Measurements from ENCODE around the gene AR.

The AR gene

DNA sequence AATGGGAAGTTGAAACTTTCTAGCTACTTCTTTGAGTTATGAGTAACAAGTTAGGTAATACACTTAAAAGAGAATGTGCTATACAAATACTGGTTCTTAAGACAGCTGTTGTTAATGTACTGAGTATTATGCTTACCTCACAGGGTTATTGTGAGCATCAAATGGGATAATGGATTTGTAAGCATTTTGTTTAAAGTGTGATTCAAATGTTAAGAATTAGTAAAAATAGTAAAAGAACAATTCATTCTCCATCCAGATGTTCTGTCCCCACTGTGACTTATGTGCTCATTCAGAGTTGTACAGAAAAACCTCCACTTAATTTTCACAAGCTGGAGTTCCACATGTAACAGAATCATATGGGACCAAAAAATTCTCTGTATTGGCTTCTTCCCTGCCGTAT is 63.6 kb downstream of the AR start:
- DNase-seq (ENCODE audit: low read depth) = no peak
- TF ChIP-seq, protein P1, sequence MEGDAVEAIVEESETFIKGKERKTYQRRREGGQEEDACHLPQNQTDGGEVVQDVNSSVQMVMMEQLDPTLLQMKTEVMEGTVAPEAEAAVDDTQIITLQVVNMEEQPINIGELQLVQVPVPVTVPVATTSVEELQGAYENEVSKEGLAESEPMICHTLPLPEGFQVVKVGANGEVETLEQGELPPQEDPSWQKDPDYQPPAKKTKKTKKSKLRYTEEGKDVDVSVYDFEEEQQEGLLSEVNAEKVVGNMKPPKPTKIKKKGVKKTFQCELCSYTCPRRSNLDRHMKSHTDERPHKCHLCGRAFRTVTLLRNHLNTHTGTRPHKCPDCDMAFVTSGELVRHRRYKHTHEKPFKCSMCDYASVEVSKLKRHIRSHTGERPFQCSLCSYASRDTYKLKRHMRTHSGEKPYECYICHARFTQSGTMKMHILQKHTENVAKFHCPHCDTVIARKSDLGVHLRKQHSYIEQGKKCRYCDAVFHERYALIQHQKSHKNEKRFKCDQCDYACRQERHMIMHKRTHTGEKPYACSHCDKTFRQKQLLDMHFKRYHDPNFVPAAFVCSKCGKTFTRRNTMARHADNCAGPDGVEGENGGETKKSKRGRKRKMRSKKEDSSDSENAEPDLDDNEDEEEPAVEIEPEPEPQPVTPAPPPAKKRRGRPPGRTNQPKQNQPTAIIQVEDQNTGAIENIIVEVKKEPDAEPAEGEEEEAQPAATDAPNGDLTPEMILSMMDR (IDR thresholded peaks at IDR 0.05; ENCODE audit: low read depth, low read length, missing control alignments) = no peak
- no peak overlapping the region for H3K4me3 ChIP-seq (ENCODE audit: low read depth, low read length)

GRCh38 chrX:67610282-67610681 is 66.5 kb downstream of the AR start:
- no peak for DNase-seq (ENCODE audit: low read depth)
- TF ChIP-seq, protein P1 (IDR thresholded peaks at IDR 0.05; ENCODE audit: low read depth, low read length, missing control alignments) = no peak
- no peak overlapping the region for H3K4me3 ChIP-seq (ENCODE audit: low read depth, low read length)

GRCh38 chrX:67612231-67612630 is 68.4 kb downstream of the AR start:
- TF ChIP-seq, protein P1 (IDR thresholded peaks at IDR 0.05; ENCODE audit: low read depth, low read length, missing control alignments) = no peak
- H3K4me3 ChIP-seq (ENCODE audit: low read depth, low read length) = no peak overlapping the region
- no peak for DNase-seq (ENCODE audit: low read depth)

- no peak for DNase-seq (ENCODE audit: low read depth)
- H3K4me3 ChIP-seq (ENCODE audit: low read depth, low read length) = no peak overlapping the region
- TF ChIP-seq, protein P1 (IDR thresholded peaks at IDR 0.05; ENCODE audit: low read depth, low read length, missing control alignments) = no peak
These were observed 69.5 kb downstream of the AR start for GRCh38 chrX:67613366-67613765.

DNA sequence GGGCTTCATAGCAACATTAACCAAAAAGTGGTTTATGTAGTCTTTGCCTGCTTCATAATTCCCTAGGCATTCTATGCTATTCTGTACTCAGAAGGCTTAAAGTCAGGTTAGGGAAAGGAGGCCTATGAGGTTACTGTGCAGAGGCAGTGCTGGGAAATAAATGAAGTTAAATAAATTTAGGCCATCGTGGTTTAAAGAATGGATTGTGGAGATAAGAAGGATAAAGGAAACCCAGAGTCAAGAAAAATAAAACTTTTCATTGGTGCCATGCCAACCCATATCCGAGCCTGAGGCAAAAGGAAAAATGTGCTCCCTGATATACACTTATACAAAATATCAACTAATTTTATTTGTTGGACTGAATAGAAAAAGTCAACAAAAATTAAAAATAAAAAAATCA is 70.2 kb downstream of the AR start:
- H3K4me3 ChIP-seq (ENCODE audit: low read depth, low read length) = no peak overlapping the region
- TF ChIP-seq, protein P1 (IDR thresholded peaks at IDR 0.05; ENCODE audit: low read depth, low read length, missing control alignments) = no peak
- no peak for DNase-seq (ENCODE audit: low read depth)

DNA sequence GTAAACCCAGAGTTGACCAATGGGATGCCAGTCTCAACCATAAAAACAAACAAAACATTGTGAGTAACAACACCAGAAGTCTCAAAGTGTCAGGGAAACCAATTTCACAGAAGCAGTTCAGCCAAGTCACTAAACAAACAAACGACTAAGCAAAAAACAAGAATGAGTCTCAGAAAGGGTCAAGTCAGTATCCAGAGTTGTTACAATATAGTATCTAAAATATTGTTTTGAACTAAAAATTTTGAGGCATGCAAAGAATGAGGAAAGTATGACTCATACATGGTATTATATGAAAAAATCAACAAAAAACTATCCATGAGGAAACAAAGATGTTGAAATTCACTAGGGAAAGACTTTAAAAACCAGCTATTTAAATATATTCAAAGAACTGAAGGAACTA is 70.6 kb downstream of the AR start:
- DNase-seq (ENCODE audit: low read depth) = no peak
- H3K4me3 ChIP-seq (ENCODE audit: low read depth, low read length) = no peak overlapping the region
- TF ChIP-seq, protein P1 (IDR thresholded peaks at IDR 0.05; ENCODE audit: low read depth, low read length, missing control alignments) = no peak

DNA sequence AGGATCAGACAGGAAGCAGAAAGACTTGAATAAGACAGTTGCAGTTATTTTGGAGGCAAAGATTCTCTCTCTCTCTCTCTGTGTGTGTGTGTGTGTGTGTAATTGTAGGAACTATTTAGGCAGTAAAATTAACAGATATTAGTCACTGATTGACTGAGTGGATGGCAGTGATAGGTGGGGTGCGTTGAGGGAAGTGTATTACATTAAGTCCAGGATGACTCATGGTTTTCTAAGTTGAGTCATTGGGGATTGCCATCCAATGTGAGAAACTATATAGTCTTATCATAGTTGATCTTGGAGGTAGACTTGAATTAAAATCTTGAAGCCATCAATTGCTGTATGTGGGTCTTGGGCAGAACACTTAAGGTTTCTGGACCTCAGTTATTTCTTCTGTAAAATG is 75.4 kb downstream of the AR start:
- H3K4me3 ChIP-seq (ENCODE audit: low read depth, low read length) = no peak overlapping the region
- TF ChIP-seq, protein P1 (IDR thresholded peaks at IDR 0.05; ENCODE audit: low read depth, low read length, missing control alignments) = no peak
- DNase-seq (ENCODE audit: low read depth) = no peak
